ENCODE results near the gene NLGN1. TPM values are rescaled to one million over a fixed set of nuclear protein-coding genes. Genes with fewer than 3 reads are reported as not detected.
"Not testable (repeated sequence)": the region's sequence is repeated elsewhere in the genome, so short reads cannot be mapped to it uniquely, and the experiment has no call there.

Gene NLGN1
- total RNA-seq, 2 experiments from 2014 or later: not detected

DNA sequence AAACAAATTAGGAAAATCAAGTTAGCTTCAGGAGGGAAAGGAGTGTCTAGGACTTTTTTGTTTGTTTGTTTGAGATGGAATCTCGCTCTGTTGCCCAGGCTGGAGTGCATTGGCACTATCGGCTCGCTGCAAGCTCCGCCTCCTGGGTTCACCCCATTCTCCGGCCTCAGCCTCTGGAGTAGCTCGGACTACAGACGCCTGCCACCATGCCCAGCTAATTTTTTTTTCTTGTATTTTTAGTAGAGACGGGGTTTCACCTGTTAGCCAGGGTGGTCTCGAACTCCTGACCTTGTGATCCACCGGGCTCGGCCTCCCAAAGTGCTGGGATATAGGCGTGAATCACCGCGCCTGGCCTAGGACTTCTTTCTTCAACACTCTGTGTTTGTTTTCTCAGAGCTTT, 171.1 kb downstream of the NLGN1 start:
- no peak overlapping the region for H3K4me3 Mint-ChIP-seq
- H3K27ac Mint-ChIP-seq: no peak overlapping the region
- no peak for DNase-seq
- no peaks in the 10 kb centered on the region for H3K36me3 Mint-ChIP-seq
- no peaks in the 10 kb centered on the region for H3K27me3 Mint-ChIP-seq
- no peaks in the 10 kb centered on the region for H3K9me3 Mint-ChIP-seq
- H3K4me1 Mint-ChIP-seq: no peaks in the 10 kb centered on the region

DNA sequence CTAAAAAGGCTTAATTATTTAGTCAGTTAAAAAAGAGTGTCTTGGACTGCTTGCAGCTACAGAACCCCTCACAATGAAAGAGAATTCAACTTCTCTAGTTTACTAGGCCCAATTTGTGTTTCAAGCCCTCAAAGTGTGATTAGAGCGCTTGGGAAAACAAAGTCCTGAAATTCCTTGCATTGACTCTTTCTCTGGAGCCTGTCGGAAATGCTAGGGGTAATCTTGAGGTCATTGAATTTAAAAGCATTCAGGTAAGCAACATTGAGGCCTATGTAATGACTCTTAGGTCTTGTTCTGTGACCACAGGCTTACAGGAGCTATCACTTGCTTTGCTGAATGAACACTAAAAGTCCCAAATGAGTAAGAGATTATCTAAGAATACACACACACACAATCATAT, 186.0 kb downstream of the NLGN1 start:
- Mint-ChIP-seq H3K36me3 (no peaks in the 10 kb centered on the region), H3K27me3 (peaks cover 31% of the 10 kb centered on the region), H3K4me3 (no peak overlapping the region), H3K4me1 (peaks cover 11% of the 10 kb centered on the region), H3K27ac (no peak overlapping the region), H3K9me3 (no peaks in the 10 kb centered on the region)
- no peak for DNase-seq

GRCh38 chr3:173584093-173584837, 186.7 kb downstream of the NLGN1 start:
- H3K9me3 Mint-ChIP-seq: no peaks in the 10 kb centered on the region
- no peak for DNase-seq
- H3K4me1 Mint-ChIP-seq: peaks cover 11% of the 10 kb centered on the region
- H3K27me3 Mint-ChIP-seq: peaks cover 31% of the 10 kb centered on the region
- H3K36me3 Mint-ChIP-seq: no peaks in the 10 kb centered on the region
- no peak overlapping the region for H3K4me3 Mint-ChIP-seq
- no peak overlapping the region for H3K27ac Mint-ChIP-seq

DNA sequence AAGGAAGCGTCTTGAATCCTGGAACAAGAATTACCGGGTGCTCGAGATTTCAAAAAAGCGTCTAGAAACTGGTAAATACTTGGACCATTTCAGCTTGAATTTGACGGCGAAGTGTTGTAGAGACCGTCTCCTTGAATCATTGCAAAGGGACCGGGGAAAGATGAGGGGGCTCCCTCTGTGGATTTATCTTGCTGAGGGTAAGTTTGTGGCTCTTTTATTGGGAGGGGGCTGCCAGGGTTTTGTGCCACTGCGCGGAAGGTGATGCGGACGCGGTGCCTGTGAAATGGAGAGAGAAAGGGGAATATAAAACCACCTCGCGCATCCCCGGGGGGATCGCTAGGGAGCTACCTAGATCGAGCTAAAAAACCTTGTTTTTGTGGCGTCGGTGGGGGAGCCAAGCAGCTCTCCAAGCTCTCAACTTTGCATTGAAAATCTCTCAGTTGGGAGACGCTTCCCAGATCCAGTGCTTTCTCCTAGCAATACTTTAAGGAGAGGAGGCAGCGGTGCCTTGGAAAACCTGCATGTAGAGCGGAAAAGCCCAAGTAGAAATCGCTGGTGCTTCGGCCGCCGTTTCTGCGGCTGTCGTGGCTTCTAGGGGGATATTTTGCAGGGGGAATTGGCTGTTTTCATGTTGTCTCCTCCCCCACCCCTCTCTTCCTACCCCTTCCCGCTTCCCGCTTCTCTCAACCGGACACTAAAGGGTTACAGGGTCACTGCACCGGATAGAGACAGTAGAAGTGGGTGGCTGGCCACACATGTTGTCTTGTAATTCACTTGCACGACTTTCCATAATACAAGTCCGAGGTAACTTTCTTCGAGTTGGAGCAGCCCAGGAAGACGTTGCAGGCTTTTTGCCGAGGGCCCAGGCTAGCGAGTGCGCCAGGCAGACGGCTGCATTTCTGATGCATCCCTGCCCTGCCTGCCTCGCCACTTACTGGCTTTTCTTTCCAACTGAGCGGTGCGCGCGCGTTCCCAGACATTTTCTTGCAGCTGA, 187.6 kb downstream of the NLGN1 start:
- DNase-seq: no peak
- Mint-ChIP-seq H3K4me1 (peaks cover 11% of the 10 kb centered on the region), H3K36me3 (no peaks in the 10 kb centered on the region), H3K27ac (no peak overlapping the region), H3K27me3 (peaks cover 31% of the 10 kb centered on the region), H3K9me3 (no peaks in the 10 kb centered on the region), H3K4me3 (no peak overlapping the region)

DNA sequence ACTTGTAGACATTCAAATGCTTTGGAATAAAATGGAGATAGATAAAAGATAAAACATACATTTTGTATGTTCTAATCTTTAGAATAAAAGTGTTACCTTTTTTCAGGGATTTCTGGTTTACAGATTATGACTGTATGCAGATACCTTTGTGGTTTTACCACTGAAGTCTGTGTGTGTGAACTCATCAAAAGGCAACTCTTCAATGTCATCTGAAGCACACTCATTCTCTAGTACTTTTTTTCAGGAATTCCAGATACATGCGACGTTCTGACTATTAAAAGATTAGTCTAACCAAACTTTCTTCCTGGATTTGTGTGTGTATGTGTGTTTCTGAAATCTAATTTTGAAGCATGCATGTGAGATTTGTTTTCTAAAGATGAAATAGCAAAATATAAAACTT, 188.6 kb downstream of the NLGN1 start:
- no peaks in the 10 kb centered on the region for H3K36me3 Mint-ChIP-seq
- H3K4me1 Mint-ChIP-seq: peaks cover 11% of the 10 kb centered on the region
- peaks cover 31% of the 10 kb centered on the region for H3K27me3 Mint-ChIP-seq
- no peak for DNase-seq
- no peak overlapping the region for H3K4me3 Mint-ChIP-seq
- no peaks in the 10 kb centered on the region for H3K9me3 Mint-ChIP-seq
- H3K27ac Mint-ChIP-seq: no peak overlapping the region

DNA sequence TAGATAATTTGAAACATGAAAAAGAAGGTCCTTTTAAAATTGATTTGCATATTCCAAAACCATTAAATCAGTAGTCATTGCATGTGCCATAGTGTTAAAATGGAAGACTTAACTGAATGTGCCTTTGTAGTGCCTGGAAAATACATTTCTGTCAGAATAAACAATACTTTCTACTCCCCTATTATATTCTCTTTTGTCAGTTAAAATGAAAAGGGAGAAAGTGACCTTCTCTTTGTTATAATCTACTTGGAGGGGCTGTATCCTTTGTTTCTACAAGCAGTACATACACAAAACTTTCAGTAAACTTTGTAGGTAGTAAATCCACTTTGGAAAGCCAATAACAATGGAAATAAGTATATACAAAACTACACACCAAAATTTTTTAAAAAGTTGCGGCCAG, 189.5 kb downstream of the NLGN1 start:
- Mint-ChIP-seq H3K4me3 (no peak overlapping the region), H3K9me3 (no peaks in the 10 kb centered on the region), H3K4me1 (peaks cover 11% of the 10 kb centered on the region), H3K27me3 (peaks cover 31% of the 10 kb centered on the region), H3K36me3 (no peaks in the 10 kb centered on the region), H3K27ac (no peak overlapping the region)
- DNase-seq: no peak

DNA sequence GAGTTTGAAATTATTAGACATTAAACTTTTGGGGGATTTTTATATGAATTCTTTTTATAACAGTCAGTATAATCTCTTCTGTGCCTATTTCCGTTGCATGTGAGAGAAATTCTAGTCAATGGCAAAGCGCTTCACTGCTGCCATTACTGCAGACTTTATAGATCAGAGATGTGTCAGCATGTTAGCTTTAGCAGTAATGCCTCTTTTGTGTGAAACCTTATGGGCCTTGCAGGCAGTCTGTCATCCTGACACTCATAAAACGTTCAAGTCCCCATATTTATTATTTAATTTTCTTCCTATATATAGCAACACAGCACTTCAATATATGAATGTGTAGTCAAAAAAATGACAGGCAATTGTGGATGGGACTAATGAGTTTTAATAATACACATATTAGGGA, 191.0 kb downstream of the NLGN1 start:
- Mint-ChIP-seq H3K4me3 (no peak overlapping the region), H3K36me3 (no peaks in the 10 kb centered on the region), H3K27me3 (peaks cover 28% of the 10 kb centered on the region), H3K27ac (no peak overlapping the region), H3K4me1 (peaks cover 11% of the 10 kb centered on the region), H3K9me3 (no peaks in the 10 kb centered on the region)
- DNase-seq: no peak

- no peak overlapping the region for H3K4me3 Mint-ChIP-seq
- peaks cover 22% of the 10 kb centered on the region for H3K27me3 Mint-ChIP-seq
- H3K27ac Mint-ChIP-seq: no peak overlapping the region
- no peaks in the 10 kb centered on the region for H3K36me3 Mint-ChIP-seq
- DNase-seq: no peak
- H3K4me1 Mint-ChIP-seq: peaks cover 11% of the 10 kb centered on the region
- no peaks in the 10 kb centered on the region for H3K9me3 Mint-ChIP-seq
Measured at GRCh38 chr3:173589116-173589515, 191.6 kb downstream of the NLGN1 start.

DNA sequence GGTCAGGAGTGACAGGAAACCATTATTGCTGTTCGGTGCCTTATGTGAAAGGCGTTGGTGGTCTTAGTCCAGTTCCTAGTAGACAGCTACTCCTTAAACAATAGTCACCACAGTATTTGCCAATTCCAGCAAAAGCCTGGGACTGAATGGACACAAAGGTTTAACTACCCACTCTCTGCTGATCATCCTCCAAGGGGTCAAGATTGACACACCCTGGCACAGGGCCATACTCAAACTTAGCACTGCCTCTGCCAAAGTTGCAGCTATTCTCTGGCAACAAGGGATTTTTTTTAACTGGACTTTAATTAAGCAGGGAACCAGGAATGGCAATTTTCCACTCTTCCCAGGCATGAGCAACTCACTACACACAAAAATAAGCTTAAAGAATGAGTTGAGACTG, 193.9 kb downstream of the NLGN1 start:
- Mint-ChIP-seq H3K9me3 (no peaks in the 10 kb centered on the region), H3K4me3 (no peak overlapping the region), H3K4me1 (no peaks in the 10 kb centered on the region), H3K27me3 (peaks cover 2% of the 10 kb centered on the region), H3K27ac (no peak overlapping the region), H3K36me3 (no peaks in the 10 kb centered on the region)
- no peak for DNase-seq

GRCh38 chr3:173594881-173595280, 197.3 kb downstream of the NLGN1 start:
- not testable (repeated sequence) for H3K36me3 Mint-ChIP-seq, H3K27me3 Mint-ChIP-seq, H3K4me1 Mint-ChIP-seq, H3K27ac Mint-ChIP-seq, H3K4me3 Mint-ChIP-seq, DNase-seq, H3K9me3 Mint-ChIP-seq

GRCh38 chr3:173599673-173600072, 202.1 kb downstream of the NLGN1 start:
- no peak overlapping the region for H3K4me3 Mint-ChIP-seq
- H3K36me3 Mint-ChIP-seq: no peaks in the 10 kb centered on the region
- H3K27me3 Mint-ChIP-seq: no peaks in the 10 kb centered on the region
- DNase-seq: no peak
- no peaks in the 10 kb centered on the region for H3K4me1 Mint-ChIP-seq
- no peaks in the 10 kb centered on the region for H3K9me3 Mint-ChIP-seq
- H3K27ac Mint-ChIP-seq: no peak overlapping the region

GRCh38 chr3:173614522-173614921, 217.0 kb downstream of the NLGN1 start:
- Mint-ChIP-seq H3K9me3 (no peaks in the 10 kb centered on the region), H3K36me3 (no peaks in the 10 kb centered on the region), H3K27ac (no peak overlapping the region), H3K27me3 (no peaks in the 10 kb centered on the region), H3K4me3 (no peak overlapping the region), H3K4me1 (no peaks in the 10 kb centered on the region)
- DNase-seq: no peak

DNA sequence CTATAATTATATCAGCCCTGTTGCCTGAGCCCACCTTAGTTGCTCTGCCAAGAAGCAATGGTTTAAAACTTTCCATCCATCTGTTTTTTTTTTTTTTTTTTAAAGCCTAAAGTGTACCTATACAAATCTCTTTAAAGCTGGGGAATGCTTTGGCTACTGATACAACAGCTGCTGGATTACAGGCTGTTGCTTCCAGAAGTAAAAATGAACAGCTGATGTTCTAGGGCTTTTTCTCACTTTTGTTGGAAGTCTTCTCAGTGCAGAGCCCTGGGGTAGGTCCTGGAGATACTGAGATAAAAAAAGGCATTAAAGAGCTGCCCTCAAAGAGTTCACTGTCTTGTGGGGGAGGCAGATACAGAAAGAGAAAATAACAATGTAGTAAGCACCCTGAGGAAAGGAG, 218.1 kb downstream of the NLGN1 start:
- Mint-ChIP-seq H3K27ac (no peak overlapping the region), H3K9me3 (no peaks in the 10 kb centered on the region), H3K4me3 (no peak overlapping the region), H3K27me3 (no peaks in the 10 kb centered on the region), H3K4me1 (no peaks in the 10 kb centered on the region), H3K36me3 (no peaks in the 10 kb centered on the region)
- DNase-seq: no peak

- H3K27me3 Mint-ChIP-seq: no peaks in the 10 kb centered on the region
- no peak overlapping the region for H3K4me3 Mint-ChIP-seq
- H3K36me3 Mint-ChIP-seq: no peaks in the 10 kb centered on the region
- H3K4me1 Mint-ChIP-seq: no peaks in the 10 kb centered on the region
- no peak for DNase-seq
- no peak overlapping the region for H3K27ac Mint-ChIP-seq
- no peaks in the 10 kb centered on the region for H3K9me3 Mint-ChIP-seq
Measured at GRCh38 chr3:173617490-173617889, 219.9 kb downstream of the NLGN1 start.

DNA sequence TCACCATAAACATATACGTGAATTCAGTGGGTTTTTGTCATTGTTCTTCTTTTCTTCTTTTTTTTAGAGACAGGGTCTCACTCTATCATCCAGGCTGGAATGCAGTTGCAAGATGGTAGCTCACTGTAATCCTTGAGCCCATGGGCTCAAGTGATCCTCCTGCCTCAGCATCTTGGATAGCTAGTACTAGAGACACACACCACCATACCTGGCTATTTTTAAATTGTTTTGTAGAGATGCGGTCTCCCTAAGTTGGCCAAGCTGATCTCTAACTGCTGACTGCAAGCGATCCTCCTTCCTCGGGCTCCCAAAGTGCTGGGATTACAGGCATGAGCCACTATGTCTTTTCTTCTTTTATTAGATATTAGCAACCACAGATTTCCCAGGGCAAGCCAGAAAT, 220.6 kb downstream of the NLGN1 start:
- no peaks in the 10 kb centered on the region for H3K27me3 Mint-ChIP-seq
- H3K9me3 Mint-ChIP-seq: no peaks in the 10 kb centered on the region
- no peaks in the 10 kb centered on the region for H3K4me1 Mint-ChIP-seq
- H3K27ac Mint-ChIP-seq: no peak overlapping the region
- no peaks in the 10 kb centered on the region for H3K36me3 Mint-ChIP-seq
- DNase-seq: no peak
- H3K4me3 Mint-ChIP-seq: no peak overlapping the region
